Activated CD4-positive, alpha-beta T cell treated with anti-CD3 and anti-CD28 coated beads, Interleukin-2, amount 50 U/mL, for 1 hour (primary cell): ENCODE data around the gene RAD18.

ENCODE experiments used
- DNase-seq: peaks from one replicate; pipeline ENCODE4 v3.0.0-alpha.2; 2020

Gene RAD18

GRCh38 chr3:8856721-8857120 lies 106.6 kb downstream of the RAD18 start:
- DNase-seq = no peak

GRCh38 chr3:8856071-8856470 lies 107.2 kb downstream of the RAD18 start:
- DNase-seq = no peak

GRCh38 chr3:8854656-8855055 lies 108.6 kb downstream of the RAD18 start:
- DNase-seq = no peak

- DNase-seq = no peak
Observed at GRCh38 chr3:8853081-8853480, 110.2 kb downstream of the RAD18 start.

GRCh38 chr3:8852511-8852910 lies 110.8 kb downstream of the RAD18 start:
- DNase-seq = no peak

GRCh38 chr3:8851703-8852102 lies 111.6 kb downstream of the RAD18 start:
- no peak for DNase-seq

- DNase-seq = no peak
Observed at GRCh38 chr3:8848696-8849131, 114.6 kb downstream of the RAD18 start.

- DNase-seq = no peak
Observed at GRCh38 chr3:8847317-8847716, 116.0 kb downstream of the RAD18 start.

- DNase-seq = no peak
Observed at GRCh38 chr3:8846176-8846575, 117.1 kb downstream of the RAD18 start.

- no peak for DNase-seq
Observed at GRCh38 chr3:8845641-8846040, 117.6 kb downstream of the RAD18 start.

- DNase-seq = no peak
Observed at GRCh38 chr3:8843347-8843746, 119.9 kb downstream of the RAD18 start.

GRCh38 chr3:8842293-8842692 lies 121.0 kb downstream of the RAD18 start:
- no peak for DNase-seq

GRCh38 chr3:8841472-8841871 lies 121.8 kb downstream of the RAD18 start:
- DNase-seq = no peak

- DNase-seq = no peak
Observed at GRCh38 chr3:8840556-8840955, 122.7 kb downstream of the RAD18 start.

- no peak for DNase-seq
Observed at GRCh38 chr3:8839607-8840325, 123.5 kb downstream of the RAD18 start.

GRCh38 chr3:8838765-8839423 lies 124.4 kb downstream of the RAD18 start:
- DNase-seq = no peak

- no peak for DNase-seq
Observed at GRCh38 chr3:8838234-8838633, 125.0 kb downstream of the RAD18 start.

- DNase-seq = no peak
Observed at GRCh38 chr3:8837162-8837561, 126.1 kb downstream of the RAD18 start.

- no peak for DNase-seq
Observed at GRCh38 chr3:8836096-8836495, 127.2 kb downstream of the RAD18 start.

GRCh38 chr3:8835385-8835784 lies 127.9 kb downstream of the RAD18 start:
- DNase-seq = no peak

GRCh38 chr3:8834974-8835373 lies 128.3 kb downstream of the RAD18 start:
- no peak for DNase-seq

GRCh38 chr3:8827641-8828040 lies 135.6 kb downstream of the RAD18 start:
- no peak for DNase-seq
